ENCODE measurements around the gene CDK19. TPM values are rescaled to one million over a fixed set of nuclear protein-coding genes. Genes with fewer than 3 reads are reported as not detected.

The CDK19 gene
- total RNA-seq, 1 experiment from 2014 or later, result 7.0 TPM

DNA sequence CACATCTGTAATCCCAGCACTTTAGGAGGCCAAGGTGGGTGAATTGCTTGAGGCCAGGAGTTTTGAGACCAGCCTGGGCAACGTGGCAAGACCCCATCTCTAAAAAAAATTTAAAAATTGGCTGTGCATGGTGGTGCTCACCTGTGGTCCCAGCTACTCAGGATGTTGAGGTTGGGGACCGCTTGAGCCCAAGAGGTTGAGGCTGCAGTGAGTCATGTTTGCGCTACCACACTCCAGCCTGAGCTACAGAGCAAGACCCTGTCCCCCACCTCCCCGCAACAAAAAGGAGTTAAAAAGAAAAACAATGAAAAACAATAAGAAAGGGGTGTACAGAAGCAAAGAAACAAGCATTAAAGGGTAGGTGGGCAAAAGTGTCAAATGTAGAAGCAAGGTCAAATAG is 57.3 kb downstream of the CDK19 start:
- no peak for DNase-seq
- Histone ChIP-seq H4K20me1 (ENCODE audit: control insufficient read depth, insufficient read depth, insufficient read length) (no peaks in the 10 kb centered on the region), H4K5ac (ENCODE audit: insufficient read length, low read depth, low read length) (no peak overlapping the region), H2BK15ac (ENCODE audit: low read depth, low read length) (no peak overlapping the region), H3K14ac (ENCODE audit: insufficient read depth, low read length) (no peak overlapping the region), H3K9me3 (ENCODE audit: control insufficient read depth, low read depth, low read length) (no peaks in the 10 kb centered on the region), H3K9ac (ENCODE audit: extremely low read depth, insufficient read length, low read length) (no peak overlapping the region), H3K79me1 (ENCODE audit: insufficient read depth, low read depth, low read length, poor library complexity, severe bottlenecking) (no peaks in the 10 kb centered on the region), H2AK5ac (ENCODE audit: insufficient read length, low read length) (no peak overlapping the region), H3K4ac (ENCODE audit: low read depth, low read length) (no peak overlapping the region), H3K56ac (ENCODE audit: insufficient read length, low read depth, low read length) (no peak overlapping the region), H2BK5ac (ENCODE audit: insufficient read length, low read length) (no peak overlapping the region), H2BK20ac (ENCODE audit: low read depth, low read length, poor library complexity, severe bottlenecking) (no peak overlapping the region), H3K23me2 (ENCODE audit: insufficient read length, low read depth, low read length, poor library complexity, severe bottlenecking) (no peaks in the 10 kb centered on the region), H3K18ac (ENCODE audit: insufficient read length, low read depth, low read length) (no peak overlapping the region), H3K79me2 (ENCODE audit: insufficient read depth, low read length) (no peaks in the 10 kb centered on the region), H2AFZ (ENCODE audit: low read length) (no peak overlapping the region), H2BK120ac (ENCODE audit: low read depth, low read length, poor library complexity, severe bottlenecking) (no peak overlapping the region), H3K27ac (ENCODE audit: insufficient read length, low read depth, low read length) (no peak overlapping the region), H3K27me3 (ENCODE audit: insufficient read depth, low read length) (no peaks in the 10 kb centered on the region), H4K8ac (replicated peaks; ENCODE audit: insufficient read length, low read depth, low read length) (no peak overlapping the region), H3K23ac (ENCODE audit: insufficient read length, low read depth, low read length) (no peak overlapping the region), H3K4me2 (ENCODE audit: insufficient read depth, insufficient read length, low read length) (no peak overlapping the region), H4K91ac (ENCODE audit: insufficient read length, low read depth, low read length) (no peak overlapping the region), H3T11ph (ENCODE audit: low read length) (no peak overlapping the region), H3K4me1 (ENCODE audit: insufficient read depth, low read length) (no peaks in the 10 kb centered on the region), H2BK12ac (ENCODE audit: insufficient read length, low read depth, low read length) (no peak overlapping the region)
- no peaks in the 10 kb centered on the region for H3K36me3 Mint-ChIP-seq (ENCODE audit: insufficient read depth in 1 of 3, low read depth in 3 of 3)
- no peaks in the 10 kb centered on the region for H3K27me3 Mint-ChIP-seq (ENCODE audit: low read depth)
- TF ChIP-seq, protein P1, sequence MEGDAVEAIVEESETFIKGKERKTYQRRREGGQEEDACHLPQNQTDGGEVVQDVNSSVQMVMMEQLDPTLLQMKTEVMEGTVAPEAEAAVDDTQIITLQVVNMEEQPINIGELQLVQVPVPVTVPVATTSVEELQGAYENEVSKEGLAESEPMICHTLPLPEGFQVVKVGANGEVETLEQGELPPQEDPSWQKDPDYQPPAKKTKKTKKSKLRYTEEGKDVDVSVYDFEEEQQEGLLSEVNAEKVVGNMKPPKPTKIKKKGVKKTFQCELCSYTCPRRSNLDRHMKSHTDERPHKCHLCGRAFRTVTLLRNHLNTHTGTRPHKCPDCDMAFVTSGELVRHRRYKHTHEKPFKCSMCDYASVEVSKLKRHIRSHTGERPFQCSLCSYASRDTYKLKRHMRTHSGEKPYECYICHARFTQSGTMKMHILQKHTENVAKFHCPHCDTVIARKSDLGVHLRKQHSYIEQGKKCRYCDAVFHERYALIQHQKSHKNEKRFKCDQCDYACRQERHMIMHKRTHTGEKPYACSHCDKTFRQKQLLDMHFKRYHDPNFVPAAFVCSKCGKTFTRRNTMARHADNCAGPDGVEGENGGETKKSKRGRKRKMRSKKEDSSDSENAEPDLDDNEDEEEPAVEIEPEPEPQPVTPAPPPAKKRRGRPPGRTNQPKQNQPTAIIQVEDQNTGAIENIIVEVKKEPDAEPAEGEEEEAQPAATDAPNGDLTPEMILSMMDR (conservative IDR thresholded peaks at IDR 0.05), result no peak
- H3K4me1 Mint-ChIP-seq, result no peaks in the 10 kb centered on the region
- H3K9me3 Mint-ChIP-seq, result no peaks in the 10 kb centered on the region
- peak overlapping the region in 1 of 3 experiments; percentile 6; a peak in 1 of 7 replicates for H3K27ac Mint-ChIP-seq
- WGBS (ENCODE audit: extremely low coverage, insufficient read length, low lambda C conversion rate), result no CpG with 5 or more reads among the region's 4 CpGs
- H3K4me3 Mint-ChIP-seq, result no peak overlapping the region

All from H9 (cell line).